ENCODE measurements around the gene PRSS8. TPM values are rescaled to one million over a fixed set of nuclear protein-coding genes. Genes with fewer than 3 reads are reported as not detected.
"Not testable (repeated sequence)": the region's sequence is repeated elsewhere in the genome, so short reads cannot be mapped to it uniquely, and the experiment has no call there.

PRSS8 gene
- total and polyA plus RNA-seq, 11 donors = 0.17 to 0.44 (median 0.30) TPM; not detected in 5

DNA sequence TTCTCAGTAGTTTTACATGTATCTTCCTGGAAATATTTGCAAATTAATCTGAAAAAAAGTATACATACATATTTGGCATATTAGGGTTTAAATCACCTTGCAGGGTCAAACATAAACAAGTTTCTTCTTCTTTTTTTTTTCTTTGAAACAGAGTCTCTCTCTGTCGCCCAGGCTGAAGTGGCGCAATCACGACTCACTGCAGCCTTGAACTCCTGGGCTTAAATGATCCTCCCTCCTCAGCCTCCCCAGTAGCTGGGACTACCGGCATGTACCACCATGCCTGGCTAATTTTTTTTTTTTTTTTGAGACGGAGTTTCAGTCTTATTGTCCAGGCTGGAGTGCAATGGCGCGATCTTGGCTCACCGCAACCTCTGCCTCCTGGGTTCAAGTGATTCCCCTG, 31.8 kb upstream of the PRSS8 start:
- Histone ChIP-seq H3K36me3 (no peaks in the 10 kb centered on the region), H3K4me3 (no peak overlapping the region), H3K27ac (no peak overlapping the region), H3K4me1 (peaks cover 0 to 10% (median 0%) of the 10 kb centered on the region in 12 donors), H3K9me3 (no peaks in the 10 kb centered on the region), H3K27me3 (no peaks in the 10 kb centered on the region)
- TF ChIP-seq POLR2A (IDR thresholded peaks at IDR 0.05) = no peak
- TF ChIP-seq, protein P1, sequence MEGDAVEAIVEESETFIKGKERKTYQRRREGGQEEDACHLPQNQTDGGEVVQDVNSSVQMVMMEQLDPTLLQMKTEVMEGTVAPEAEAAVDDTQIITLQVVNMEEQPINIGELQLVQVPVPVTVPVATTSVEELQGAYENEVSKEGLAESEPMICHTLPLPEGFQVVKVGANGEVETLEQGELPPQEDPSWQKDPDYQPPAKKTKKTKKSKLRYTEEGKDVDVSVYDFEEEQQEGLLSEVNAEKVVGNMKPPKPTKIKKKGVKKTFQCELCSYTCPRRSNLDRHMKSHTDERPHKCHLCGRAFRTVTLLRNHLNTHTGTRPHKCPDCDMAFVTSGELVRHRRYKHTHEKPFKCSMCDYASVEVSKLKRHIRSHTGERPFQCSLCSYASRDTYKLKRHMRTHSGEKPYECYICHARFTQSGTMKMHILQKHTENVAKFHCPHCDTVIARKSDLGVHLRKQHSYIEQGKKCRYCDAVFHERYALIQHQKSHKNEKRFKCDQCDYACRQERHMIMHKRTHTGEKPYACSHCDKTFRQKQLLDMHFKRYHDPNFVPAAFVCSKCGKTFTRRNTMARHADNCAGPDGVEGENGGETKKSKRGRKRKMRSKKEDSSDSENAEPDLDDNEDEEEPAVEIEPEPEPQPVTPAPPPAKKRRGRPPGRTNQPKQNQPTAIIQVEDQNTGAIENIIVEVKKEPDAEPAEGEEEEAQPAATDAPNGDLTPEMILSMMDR (IDR thresholded peaks at IDR 0.05) = no peak
- DNase-seq = no peak
- no peak for ATAC-seq
- intact Hi-C loops (cut with DNase I) = no loop called here
- WGBS, 4 donors = 88 to 94% (median 93%) methylated on average over 8 of the region's 8 CpGs

DNA sequence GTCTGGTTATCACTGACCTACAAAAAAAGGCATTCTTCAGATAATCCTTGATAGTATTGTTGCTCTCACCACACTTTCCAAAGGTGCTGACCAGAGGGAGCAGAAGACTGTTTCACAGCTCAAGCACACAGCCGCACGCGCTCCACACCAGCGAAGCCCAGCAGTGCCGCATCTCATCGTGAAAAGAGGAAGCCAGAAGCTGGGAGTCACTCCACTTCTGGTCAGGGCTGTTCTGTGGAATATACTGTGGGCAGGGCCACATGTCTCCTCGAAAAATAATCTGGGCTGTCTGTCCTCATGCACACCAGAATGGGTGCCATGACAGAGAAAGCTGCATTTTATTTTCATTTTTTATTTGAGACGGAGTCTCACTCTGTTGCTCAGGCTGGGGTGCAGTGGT, 21.6 kb upstream of the PRSS8 start:
- H3K27ac ChIP-seq = no peak overlapping the region
- peaks cover 0 to 7% (median 0%) of the 10 kb centered on the region in 12 donors for H3K4me1 ChIP-seq
- DNase-seq (peak in 1 of 5 donors; percentile 70), ATAC-seq (peak in 2 of 4 donors; percentile 28 to 68)
- no peaks in the 10 kb centered on the region for H3K9me3 ChIP-seq
- peaks cover 0 to 4% (median 0%) of the 10 kb centered on the region in 9 donors for H3K27me3 ChIP-seq
- no peak overlapping the region for H3K4me3 ChIP-seq
- TF ChIP-seq, protein P1 (IDR thresholded peaks at IDR 0.05) = no peak
- no peak for TF ChIP-seq POLR2A (IDR thresholded peaks at IDR 0.05)
- H3K36me3 ChIP-seq = no peaks in the 10 kb centered on the region
- WGBS, 4 donors = 39 to 60% (median 49%) methylated on average over 8 of the region's 8 CpGs
- intact Hi-C loops (cut with DNase I) = loop anchor here in 1 of 10 donors (10.0 kb wide), 1 partner anchor 182 kb away; no protein-coding TSS in a partner anchor

DNA sequence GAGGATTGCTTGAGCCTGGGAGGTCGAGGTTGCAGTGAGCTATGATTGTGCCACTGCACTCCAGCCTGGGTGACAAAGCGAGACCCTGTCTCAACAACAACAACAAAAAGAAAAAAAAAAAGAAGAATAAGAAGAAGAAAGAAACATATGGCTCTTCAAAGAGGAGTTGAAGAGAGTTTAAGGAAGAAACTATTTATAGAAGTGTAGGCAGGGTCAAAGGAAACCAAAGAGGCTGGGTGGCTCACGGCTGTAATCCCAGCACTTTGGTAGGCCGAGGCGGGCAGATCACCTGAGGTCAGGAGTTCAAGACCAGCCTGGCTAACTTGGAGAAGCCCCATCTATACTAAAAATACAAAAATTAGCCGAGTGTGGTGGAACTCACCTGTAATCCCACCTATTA, 15.4 kb upstream of the PRSS8 start:
- Histone ChIP-seq H3K4me1 (peaks cover 0 to 29% (median 0%) of the 10 kb centered on the region in 12 donors), H3K27ac (peak overlapping the region in 1 of 12 donors; percentile 71), H3K27me3 (peaks cover 0 to 15% (median 7%) of the 10 kb centered on the region in 9 donors)
- H3K4me3 ChIP-seq, ATAC-seq, DNase-seq, H3K36me3 ChIP-seq, H3K9me3 ChIP-seq: not testable (repeated sequence)
- intact Hi-C loops (cut with DNase I) = loop anchor here in 1 of 10 donors (10.0 kb wide), 1 partner anchor 176 kb away; no protein-coding TSS in a partner anchor
- WGBS, 4 donors = 78 to 85% (median 81%) methylated on average over 6 of the region's 6 CpGs

DNA sequence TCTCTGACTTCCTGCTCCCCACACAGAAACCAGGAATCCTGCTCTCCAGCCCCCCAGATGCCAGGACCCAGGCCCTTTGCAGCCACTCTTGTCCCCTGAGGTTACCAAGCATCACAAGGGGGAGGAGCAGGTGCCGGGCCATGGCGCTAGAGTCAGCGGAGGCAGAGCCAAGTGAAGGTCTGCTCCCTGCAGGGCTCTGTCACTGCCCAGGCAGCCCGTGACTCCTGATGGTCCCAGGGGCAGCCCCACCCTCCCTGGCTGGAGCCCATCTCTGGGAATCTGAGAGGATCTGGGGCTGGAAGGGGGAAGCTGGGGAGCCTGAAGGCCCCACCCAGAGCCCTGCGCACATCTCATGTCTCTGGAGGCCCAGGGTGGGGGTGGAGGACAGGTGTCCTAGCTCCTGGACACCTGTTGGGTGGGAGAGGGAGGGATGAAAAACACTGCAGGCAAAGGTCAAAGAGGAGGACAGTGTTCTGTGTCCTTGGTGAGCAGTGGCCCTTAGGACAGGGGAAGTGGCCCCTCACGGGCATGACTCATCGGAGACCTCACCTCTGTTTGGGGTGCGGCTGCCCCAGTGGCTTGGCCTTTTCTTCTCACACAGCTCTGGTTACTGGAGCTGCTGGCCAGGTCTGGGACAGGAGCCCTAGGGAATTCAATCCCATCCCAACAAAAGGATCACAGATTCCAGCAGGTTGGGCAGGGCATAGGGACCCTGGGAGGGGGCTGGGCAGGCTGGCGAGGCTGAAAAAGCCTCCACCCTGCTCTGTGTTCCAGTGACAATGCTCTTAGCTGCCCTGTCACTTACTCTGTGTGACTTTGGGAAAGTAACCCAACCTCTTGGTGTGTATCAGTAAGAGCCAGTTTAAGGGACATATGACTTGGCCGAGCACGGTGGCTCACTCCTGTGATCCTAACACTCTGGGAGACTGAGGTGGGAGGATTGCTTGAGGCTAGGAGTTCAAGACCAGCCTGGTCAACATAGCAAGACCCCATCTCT, 14.7 kb upstream of the PRSS8 start, which contains the start of gene PRSS36:
Gene PRSS36, minus strand, starts transcription at position 173 of the 997 bp plus-strand sequence. Its CDS starts 31 bp downstream, at position 142.
- Histone ChIP-seq H3K9me3 (no peaks in the 10 kb centered on the region), H3K27me3 (peaks cover 0 to 15% (median 7%) of the 10 kb centered on the region in 9 donors), H3K27ac (peak within 1 kb of the TSS in 1 of 12 donors; percentile 71), H3K4me3 (peak within 1 kb of the TSS in 2 of 12 donors; percentile 1 to 20), H3K36me3 (no peaks in the 10 kb centered on the region), H3K4me1 (peaks cover 0 to 29% (median 0%) of the 10 kb centered on the region in 12 donors)
- WGBS, 4 donors = 70 to 80% (median 75%) methylated on average over 10 to 11 of the region's 11 CpGs
- DNase-seq (no peak), ATAC-seq (peak in 3 of 4 donors; percentile 13 to 16 (median 16))
- TF ChIP-seq, protein P1 (IDR thresholded peaks at IDR 0.05) = no peak
- no peak for TF ChIP-seq POLR2A (IDR thresholded peaks at IDR 0.05)
- intact Hi-C loops (cut with DNase I) = loop anchor here in 6 of 10 donors (5.0 to 10.0 kb wide), 4 partner anchors 163 to 295 kb away; partner anchors contain the start of genes HSD3B7 (in 4 of the 6) and ZNF843 (in 1 of the 6)
